H1 (cell line): ENCODE results near the gene RNF208. TPM values are rescaled to one million over a fixed set of nuclear protein-coding genes. Genes with fewer than 3 reads are reported as not detected.

Experiments used
- ASH2L ChIP-seq: fragments of 200-600, 300-600 bp; sonication (generic); IDR thresholded peaks from one replicate; pipeline ENCODE4 v1.7.1; 2017; ENCODE audit warnings: low read length
- BRCA1 ChIP-seq: IDR thresholded peaks from 2 replicates; pipeline ENCODE4 v1.6.1; 2012; ENCODE audit warnings: low read depth, low read length, improper control_type of control experiment
- HDAC6 ChIP-seq: IDR thresholded peaks from one replicate; pipeline ENCODE4 v1.7.1; 2012; ENCODE audit warnings: low read depth, mild to moderate bottlenecking, inconsistent platforms, low read length, moderate library complexity
- JUN ChIP-seq: IDR thresholded peaks from 2 replicates; pipeline ENCODE4 v1.6.1; 2011; ENCODE audit warnings: low read depth, mild to moderate bottlenecking, improper control_type of control experiment, low read length
- KDM1A ChIP-seq: fragments of 200-600, 300-600 bp; sonication (generic); IDR thresholded peaks from 2 replicates; pipeline ENCODE4 v1.7.1; 2016; ENCODE audit warnings: mild to moderate bottlenecking, low read length, borderline replicate concordance
- MAFK ChIP-seq: IDR thresholded peaks from 2 replicates; pipeline ENCODE4 v1.6.1; 2012; ENCODE audit warnings: low read depth, mild to moderate bottlenecking, improper control_type of control experiment, low read length
- NANOG ChIP-seq: IDR thresholded peaks from 2 replicates; pipeline ENCODE4 v1.6.1; 2011; ENCODE audit warnings: low read length, low read depth, mild to moderate bottlenecking, inconsistent platforms; ENCODE audit not compliant: insufficient read depth, poor library complexity, severe bottlenecking
- TAF1 ChIP-seq: IDR thresholded peaks from 2 replicates; pipeline ENCODE4 v1.6.1; 2011; ENCODE audit warnings: mild to moderate bottlenecking, low read depth, low read length
- TAF7 ChIP-seq: optimal IDR thresholded peaks from 2 replicates; pipeline ENCODE3; 2011; ENCODE audit warnings: low read depth, mild to moderate bottlenecking, inconsistent platforms, low read length, moderate library complexity, borderline replicate concordance
- YY1 ChIP-seq: IDR thresholded peaks from 2 replicates; pipeline ENCODE4 v1.6.1; 2011; ENCODE audit warnings: low read depth, mild to moderate bottlenecking, low read length
- polyA plus RNA-seq, 7 experiments: library from polyadenylated mRNA; depleted of rRNA in 3 of 7; stranded (reverse) in 5 of 7; unstranded in 2 of 7; fragments of >200 nt in 5 of 7; fragments of 200-250 nt in 2 of 7; gene quantifications; 1 replicate in 5 of 7; 2 replicates in 1 of 7; 4 replicates in 1 of 7; pipeline versions ENCODE4 v1.2.1 to v1.2.3, GENCODE V29; 2011 to 2013; ENCODE audit warnings: missing spikeins in 2 of 7, mixed read lengths in 2 of 7
- total RNA-seq: library from RNA; stranded (reverse); fragmentation: NEBNext Ultra II Directional; extraction: Animal tissue kit (Norgen Biotek cat#: 25700); gene quantifications from 2 replicates; pipeline ENCODE4 v1.2.1, GENCODE V29; 2021

Gene RNF208
- total and polyA plus RNA-seq, 2 of the 8 experiments (the other 6 are each of a cell fraction or from before 2014, with no cell fraction given) = 2.7 to 7.7 TPM

DNA sequence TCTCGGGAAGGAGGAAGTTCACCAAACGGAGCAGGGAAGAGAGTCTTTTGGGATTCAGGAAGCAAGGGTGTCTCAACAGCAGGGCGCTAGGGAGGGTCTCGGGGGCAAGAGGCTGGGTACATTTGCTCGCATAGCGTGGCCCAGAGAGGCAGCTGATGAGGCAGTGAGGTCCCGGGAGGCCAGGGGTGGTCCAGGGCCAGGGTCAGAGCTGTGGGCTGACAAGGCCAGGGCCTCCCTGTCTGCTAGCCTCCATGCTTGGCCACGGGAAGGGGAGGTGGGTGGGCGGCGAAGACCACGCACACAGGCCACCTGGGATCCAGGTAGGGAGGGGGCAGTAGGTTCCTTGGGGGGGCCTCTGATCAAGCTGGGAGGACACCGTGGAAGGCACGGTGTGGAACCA is 10.5 kb downstream of the RNF208 start (continued):
- no peak for TF ChIP-seq TAF1
- TF ChIP-seq NANOG = no peak
- TF ChIP-seq HDAC6 = no peak
- TF ChIP-seq JUN = no peak
- TF ChIP-seq ASH2L = no peak
- no peak for TF ChIP-seq MAFK
- no peak for TF ChIP-seq TAF7
- no peak for TF ChIP-seq KDM1A
- TF ChIP-seq YY1 = no peak
- no peak for TF ChIP-seq BRCA1
